ENCODE results near the gene HSPB2. TPM values are rescaled to one million over a fixed set of nuclear protein-coding genes. Genes with fewer than 3 reads are reported as not detected.

HSPB2 gene
- total RNA-seq, 1 experiment from 2014 or later: not detected

- intact Hi-C loops (cut with micrococcal nuclease): no loop called here
- Histone ChIP-seq H3K79me2 (ENCODE audit: insufficient read depth, low read length) (no peaks in the 10 kb centered on the region), H3K4me1 (ENCODE audit: control insufficient read depth in 1 of 2, insufficient read depth in 2 of 2, low read length in 2 of 2) (no peaks in the 10 kb centered on the region), H3K9ac (ENCODE audit: low read length) (no peak overlapping the region), H3K4me3 (replicated peaks in 1 of 2; ENCODE audit: low read depth in 1 of 2, low read length in 2 of 2) (no peak overlapping the region), H4K20me1 (ENCODE audit: insufficient read depth) (no peaks in the 10 kb centered on the region), H3K36me3 (ENCODE audit: control insufficient read depth in 1 of 2, insufficient read depth in 2 of 2, low read length in 2 of 2) (no peaks in the 10 kb centered on the region), H3K9me2 (ENCODE audit: insufficient read depth) (no peaks in the 10 kb centered on the region), H3K27me3 (ENCODE audit: insufficient read depth, low read length) (no peaks in the 10 kb centered on the region), H3K9me3 (ENCODE audit: control insufficient read depth in 1 of 2, insufficient read depth in 1 of 2, low read depth in 1 of 2, low read length in 2 of 2) (no peaks in the 10 kb centered on the region; a peak in 1 of 4 replicates), H3K27ac (ENCODE audit: low read depth, low read length) (no peak overlapping the region), H3K4me2 (ENCODE audit: low read length) (no peak overlapping the region), H2AFZ (ENCODE audit: low read depth, low read length, poor library complexity, severe bottlenecking) (no peak overlapping the region)
- TF ChIP-seq, protein P1, sequence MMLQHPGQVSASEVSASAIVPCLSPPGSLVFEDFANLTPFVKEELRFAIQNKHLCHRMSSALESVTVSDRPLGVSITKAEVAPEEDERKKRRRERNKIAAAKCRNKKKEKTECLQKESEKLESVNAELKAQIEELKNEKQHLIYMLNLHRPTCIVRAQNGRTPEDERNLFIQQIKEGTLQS (IDR thresholded peaks at IDR 0.05): no peak
- TF ChIP-seq ZFX (IDR thresholded peaks at IDR 0.05) (no peak), CBX3 (IDR thresholded peaks at IDR 0.05; ENCODE audit: low read depth) (no peak), POLR2A (IDR thresholded peaks at IDR 0.05; ENCODE audit: borderline replicate concordance, extremely low read depth, insufficient read depth, insufficient read length) (no peak), ELF1 (IDR thresholded peaks at IDR 0.05; ENCODE audit: borderline replicate concordance, low read depth) (no peak), SIN3A (IDR thresholded peaks at IDR 0.05; ENCODE audit: low read depth) (no peak), SP1 (IDR thresholded peaks at IDR 0.05; ENCODE audit: low read depth) (no peak), CTCF (IDR thresholded peaks at IDR 0.05 in 2 of 3, conservative IDR thresholded peaks at IDR 0.05 in 1 of 3; ENCODE audit: borderline replicate concordance in 1 of 3, insufficient read depth in 1 of 3, low read depth in 2 of 3, low read length in 2 of 3) (no peak), REST (IDR thresholded peaks at IDR 0.05; ENCODE audit: low read depth) (no peak), CEBPB (IDR thresholded peaks at IDR 0.05; ENCODE audit: low read depth) (no peak), JUND (IDR thresholded peaks at IDR 0.05) (no peak), RAD21 (IDR thresholded peaks at IDR 0.05; ENCODE audit: low read depth) (no peak), EGR1 (IDR thresholded peaks at IDR 0.05; ENCODE audit: low read depth) (no peak), ZBTB33 (IDR thresholded peaks at IDR 0.05; ENCODE audit: extremely low read depth, insufficient replicate concordance, low read length) (no peak), FOSL1 (IDR thresholded peaks at IDR 0.05; ENCODE audit: low read depth) (no peak), EZH2 (IDR thresholded peaks at IDR 0.05) (no peak), TCF7L2 (IDR thresholded peaks at IDR 0.05; ENCODE audit: borderline replicate concordance, extremely low read depth, insufficient read depth, insufficient read length) (no peak), ZNF274 (IDR thresholded peaks at IDR 0.05; ENCODE audit: low read depth, low read length) (no peak)
- CTCF ChIA-PET: no interaction called here
- POLR2A ChIA-PET: no interaction called here
- BruUV-seq (replicated peaks): no TSS peak
- DNase-seq (ENCODE audit: low read depth, low spot score) (no peak), ATAC-seq (no peak)
- RAD21 ChIA-PET (ENCODE audit: low non-redundant PET in 1 of 2, low total read pairs in 2 of 2, uncharacterized antibody in 2 of 2, unreplicated experiment in 2 of 2): interaction anchor here in 1 of 2 experiments (0.7 kb wide), 1 partner anchor 15 kb away, joined by 3 read pairs; no protein-coding TSS in a partner anchor
Measured at GRCh38 chr11:111946499-111946898, 34.0 kb downstream of the HSPB2 start.
